Kidney capillary endothelial cell (primary cell): ENCODE results near the gene FLT1.
A peak's percentile ranks its signal among the peaks of the same experiment; 100 is the strongest.

Experiments
- DNase-seq: peaks from one replicate; pipeline ENCODE4 v3.0.0-alpha.2; 2018; ENCODE audit warnings: low spot score

FLT1 gene

DNA sequence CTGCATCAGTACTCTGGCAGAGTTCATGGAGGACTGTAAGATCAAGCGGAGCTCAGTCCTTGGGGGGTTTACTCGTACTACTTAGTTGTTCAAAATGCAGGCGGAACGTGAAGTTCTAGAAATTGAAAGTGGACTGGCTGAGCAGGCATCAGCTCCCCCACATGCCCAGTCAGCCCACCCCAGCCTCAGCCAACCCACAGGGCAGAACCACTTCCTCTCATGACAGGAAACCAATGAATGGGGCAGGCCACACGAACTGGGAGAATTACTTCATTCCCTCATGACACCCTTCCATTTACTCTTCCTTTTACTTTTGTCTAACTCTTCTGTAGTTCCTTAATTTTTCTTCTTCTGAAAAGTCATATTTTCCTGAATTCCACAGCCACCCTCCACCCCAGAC lies 71.9 kb downstream of the FLT1 start:
- DNase-seq = no peak

GRCh38 chr13:28421676-28422410 lies 73.1 kb downstream of the FLT1 start:
- no peak for DNase-seq

DNA sequence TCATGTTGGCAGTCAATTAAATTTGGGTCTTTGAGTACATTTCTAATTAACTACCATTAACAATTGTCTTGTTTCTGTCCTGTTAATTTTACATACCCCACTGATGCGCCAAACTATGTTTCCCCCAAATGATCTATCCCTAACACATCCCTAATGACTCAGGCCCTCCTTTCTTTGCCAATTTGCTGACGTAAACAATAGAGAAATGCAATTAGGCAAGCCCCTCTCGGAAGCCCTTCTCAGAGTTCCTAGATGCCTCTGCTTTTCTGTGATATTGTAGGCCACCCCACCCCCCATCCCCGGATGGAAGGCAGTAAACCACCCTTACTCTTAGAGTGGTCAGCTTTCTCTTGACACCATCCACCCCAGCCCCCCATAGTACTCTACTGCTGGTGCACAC lies 74.2 kb downstream of the FLT1 start:
- no peak for DNase-seq

DNA sequence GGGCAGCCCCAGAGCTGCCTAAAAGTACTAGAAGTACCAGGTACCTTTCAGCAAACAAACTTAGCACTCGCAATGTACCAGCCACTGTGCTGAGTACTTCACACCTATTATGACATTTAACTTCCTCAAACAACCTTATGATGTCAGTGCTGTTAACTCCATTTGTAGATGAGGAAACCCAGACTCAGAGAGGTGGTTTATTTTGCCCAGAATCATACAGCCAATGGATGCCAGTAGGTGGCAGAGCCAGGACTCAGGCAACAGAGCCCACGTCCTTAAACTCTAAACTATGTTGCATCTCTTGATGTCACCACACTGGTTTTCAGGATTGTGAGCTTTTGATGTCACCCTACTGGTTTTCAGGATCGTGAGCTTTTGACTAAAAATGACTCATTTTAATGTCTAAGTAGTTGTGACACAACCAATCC lies 78.9 kb downstream of the FLT1 start:
- DNase-seq = no peak

- DNase-seq = no peak
These were observed 80.9 kb downstream of the FLT1 start for GRCh38 chr13:28413999-28414398.

DNA sequence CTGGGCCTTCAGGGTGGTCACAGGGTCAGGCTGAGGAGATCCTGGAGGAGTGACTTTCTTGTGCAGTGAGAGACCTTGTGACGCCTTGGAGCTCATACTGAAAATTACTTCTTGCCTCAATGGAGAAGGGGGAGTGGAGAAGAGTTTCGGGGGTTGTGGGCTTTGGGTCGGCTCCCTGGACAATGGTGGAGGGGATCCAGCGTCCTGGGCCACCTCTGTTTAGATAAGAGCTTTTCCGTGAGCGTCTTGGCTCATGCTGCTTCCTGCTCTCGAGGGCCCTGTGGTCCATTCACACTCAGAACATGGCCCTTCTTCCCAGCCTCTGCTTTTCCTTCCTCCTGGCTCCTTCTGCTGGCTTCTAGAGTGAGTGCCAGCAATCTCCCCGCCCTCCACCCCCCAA lies 81.9 kb downstream of the FLT1 start:
- no peak for DNase-seq

GRCh38 chr13:28411831-28412353 lies 83.0 kb downstream of the FLT1 start:
- no peak for DNase-seq

DNA sequence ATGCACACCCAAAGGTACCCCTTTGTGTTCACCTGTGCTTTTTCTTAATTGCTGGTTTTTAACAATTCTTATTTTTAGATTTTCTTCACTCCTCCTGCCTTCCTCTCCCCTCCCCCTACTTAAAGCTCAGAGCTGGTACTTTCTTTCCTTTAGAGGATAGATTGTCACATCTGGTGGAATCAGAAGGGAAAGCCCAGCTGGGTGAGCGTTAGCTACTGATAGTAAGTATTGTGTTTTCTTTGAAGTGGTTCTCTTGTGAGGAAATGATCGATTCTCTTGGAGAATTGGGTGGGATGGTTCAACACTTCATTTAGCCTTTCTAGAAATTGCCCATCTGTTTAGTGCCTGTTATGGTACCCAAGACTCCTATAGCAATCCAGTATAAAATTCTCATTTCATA lies 84.8 kb downstream of the FLT1 start:
- no peak for DNase-seq

DNA sequence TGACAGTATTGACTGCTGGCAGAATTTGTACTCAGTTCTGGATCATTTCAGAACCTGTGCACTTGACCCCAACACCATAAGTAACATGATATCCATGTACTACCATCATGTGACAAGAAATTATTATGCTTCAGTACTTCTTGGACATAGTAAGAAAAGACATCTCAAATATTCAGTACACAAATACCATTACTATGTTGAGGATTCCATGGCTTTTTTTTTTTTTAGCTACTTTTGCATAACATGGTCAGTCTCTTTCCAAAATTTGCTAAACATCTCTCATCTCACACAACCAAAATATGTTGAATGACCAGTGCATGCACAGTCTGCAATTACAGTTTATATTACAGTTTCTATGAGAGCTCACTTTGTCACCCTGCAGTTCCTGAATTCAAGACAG lies 85.3 kb downstream of the FLT1 start:
- no peak for DNase-seq

- DNase-seq = no peak
These were observed 86.1 kb downstream of the FLT1 start for GRCh38 chr13:28408863-28409262.

DNA sequence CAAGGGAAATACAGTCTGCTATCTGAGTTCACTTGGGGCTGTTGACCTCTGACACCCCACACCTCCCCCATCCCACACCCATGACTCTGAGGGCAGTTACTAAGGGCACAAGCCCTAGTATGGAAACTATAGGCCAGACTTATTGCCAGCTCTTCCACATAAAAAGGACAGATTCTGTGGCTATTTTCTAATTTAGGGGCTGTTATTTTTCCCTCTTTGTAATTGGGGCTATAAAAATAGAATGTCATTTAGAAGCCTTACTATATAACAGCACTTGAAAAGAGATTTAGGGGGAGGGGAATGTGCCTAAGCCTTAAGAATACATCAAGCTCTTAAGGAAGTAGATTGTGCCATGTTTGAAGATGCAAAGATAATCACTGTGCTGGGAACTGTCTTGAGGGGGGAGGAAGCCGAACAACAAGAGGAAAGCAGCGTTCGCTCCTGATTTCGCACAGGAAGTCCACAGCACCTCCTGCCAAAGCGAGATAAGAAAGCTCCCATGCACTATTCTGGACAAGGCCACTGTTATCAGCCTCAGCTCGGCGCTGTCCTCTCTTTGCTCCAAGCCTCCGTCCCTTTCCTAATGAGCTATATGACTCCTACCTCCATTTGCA lies 86.6 kb downstream of the FLT1 start:
- DNase-seq = peak; percentile 90

GRCh38 chr13:28406733-28407266 lies 88.1 kb downstream of the FLT1 start:
- DNase-seq = no peak

DNA sequence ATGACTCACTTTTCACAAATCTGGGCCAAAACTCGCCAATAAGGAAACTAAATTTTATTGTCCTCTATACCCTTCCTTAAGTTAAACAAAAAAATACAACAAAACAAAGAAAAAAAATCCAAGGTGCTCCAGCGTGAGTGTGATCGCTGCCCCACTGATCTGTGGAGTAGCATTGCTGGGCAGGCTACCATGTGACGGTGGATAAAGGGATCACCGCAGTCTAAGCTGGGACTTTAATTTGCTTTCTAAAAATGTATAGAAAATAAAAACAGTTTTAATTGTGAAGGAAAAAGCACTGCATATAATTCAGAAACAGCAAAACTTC lies 92.9 kb downstream of the FLT1 start:
- no peak for DNase-seq

DNA sequence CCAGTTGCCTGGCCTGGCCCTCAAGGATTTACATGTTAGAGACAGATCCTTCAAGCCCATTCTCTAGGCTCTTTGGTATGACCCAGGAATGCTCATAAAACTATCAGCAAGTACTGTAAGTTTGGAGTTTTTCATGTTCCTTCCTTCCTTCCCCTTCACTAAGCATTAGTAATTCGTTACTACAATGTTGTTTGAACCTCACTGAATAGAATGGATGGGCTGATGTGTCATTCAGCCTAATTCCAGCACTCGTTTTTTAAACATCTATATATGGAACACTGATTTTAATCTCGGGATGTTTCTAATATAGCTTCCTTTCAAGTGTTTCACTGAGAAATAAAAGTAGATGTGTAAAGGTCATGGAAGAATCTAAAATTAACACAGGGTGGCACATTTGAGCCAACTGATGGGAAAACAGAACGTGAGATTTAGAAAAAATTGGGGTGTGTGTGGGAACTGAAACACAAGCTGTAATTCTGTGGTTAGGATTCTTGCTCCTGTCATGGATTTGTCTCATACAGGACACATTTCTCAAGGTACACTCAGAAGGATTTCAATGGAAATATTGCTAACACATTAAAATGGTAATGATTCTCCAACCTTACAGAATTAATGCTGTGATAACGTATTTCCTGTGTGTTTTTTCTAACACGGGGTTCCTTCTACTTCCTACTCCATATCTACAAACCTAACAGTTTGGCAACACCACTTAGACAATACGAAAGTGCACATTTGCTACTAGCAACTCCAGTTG lies 93.4 kb downstream of the FLT1 start:
- DNase-seq = peak; percentile 81

DNA sequence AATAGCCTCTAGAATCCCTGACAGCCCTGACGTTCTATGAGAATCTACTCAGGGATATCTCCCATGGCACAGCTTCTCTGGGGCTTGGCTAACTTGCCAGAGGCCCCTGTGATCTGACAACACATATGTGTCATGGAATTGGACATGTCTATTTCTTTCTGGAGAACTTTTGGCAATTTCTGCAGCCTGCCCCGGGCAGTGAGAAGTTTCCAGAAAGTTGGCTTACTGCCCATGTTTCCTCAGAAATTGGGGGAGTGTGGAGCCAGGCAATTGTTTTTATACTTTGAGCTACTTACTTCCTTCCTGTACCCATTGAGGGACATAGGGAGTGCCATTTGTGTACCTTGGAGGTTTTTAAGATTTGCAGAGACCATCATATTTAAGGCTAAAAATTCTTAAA lies 98.9 kb downstream of the FLT1 start:
- no peak for DNase-seq

DNA sequence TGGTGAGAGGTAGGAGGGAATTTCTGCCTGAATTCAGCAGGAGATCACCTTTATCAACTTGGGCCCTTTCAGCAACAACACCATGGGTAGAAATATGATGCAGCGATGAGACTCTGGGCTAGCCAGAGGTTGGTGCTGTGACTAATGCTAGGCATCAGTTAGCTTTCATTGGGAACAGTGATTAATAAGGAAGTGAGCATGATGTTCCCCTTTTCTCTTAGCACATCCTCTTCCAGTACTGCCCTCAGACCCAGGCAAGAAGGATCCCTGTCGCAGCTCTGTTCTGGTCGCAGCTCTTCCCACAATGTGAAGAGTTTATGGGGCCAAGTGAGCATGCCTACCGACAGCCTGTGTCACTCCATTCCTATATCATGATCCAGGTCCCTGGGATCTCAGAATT lies 100.5 kb downstream of the FLT1 start:
- peak; percentile 70 for DNase-seq

DNA sequence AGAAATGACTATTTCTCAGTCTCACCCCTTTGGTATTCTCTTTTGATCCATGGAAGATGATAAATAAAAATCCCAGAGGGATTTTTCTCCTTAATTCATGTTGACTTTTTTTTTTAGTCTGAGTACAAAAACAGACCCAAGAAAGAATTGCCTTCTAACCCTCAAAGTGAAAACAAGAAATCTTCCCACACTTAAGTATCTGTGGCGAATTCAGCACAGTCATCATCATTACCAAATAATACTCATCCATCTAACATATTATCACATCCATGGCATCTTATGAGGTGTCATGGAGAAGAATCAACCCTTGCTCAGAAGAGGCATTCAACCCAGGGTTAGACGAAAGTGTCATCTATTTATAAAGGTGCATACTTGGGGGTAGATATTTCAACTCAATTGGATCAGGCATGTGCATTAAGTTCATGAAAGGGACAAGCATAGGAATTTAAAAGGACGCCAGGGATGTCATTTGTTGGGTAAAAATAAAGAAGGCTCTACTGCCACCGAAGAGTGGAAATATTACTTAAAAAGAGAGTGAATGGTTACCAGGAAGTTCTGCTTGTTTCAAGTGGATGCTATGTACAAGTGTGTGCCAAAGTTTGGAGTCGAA lies 101.9 kb downstream of the FLT1 start:
- DNase-seq = no peak

- no peak for DNase-seq
These were observed 102.5 kb downstream of the FLT1 start for GRCh38 chr13:28392428-28392827.

DNA sequence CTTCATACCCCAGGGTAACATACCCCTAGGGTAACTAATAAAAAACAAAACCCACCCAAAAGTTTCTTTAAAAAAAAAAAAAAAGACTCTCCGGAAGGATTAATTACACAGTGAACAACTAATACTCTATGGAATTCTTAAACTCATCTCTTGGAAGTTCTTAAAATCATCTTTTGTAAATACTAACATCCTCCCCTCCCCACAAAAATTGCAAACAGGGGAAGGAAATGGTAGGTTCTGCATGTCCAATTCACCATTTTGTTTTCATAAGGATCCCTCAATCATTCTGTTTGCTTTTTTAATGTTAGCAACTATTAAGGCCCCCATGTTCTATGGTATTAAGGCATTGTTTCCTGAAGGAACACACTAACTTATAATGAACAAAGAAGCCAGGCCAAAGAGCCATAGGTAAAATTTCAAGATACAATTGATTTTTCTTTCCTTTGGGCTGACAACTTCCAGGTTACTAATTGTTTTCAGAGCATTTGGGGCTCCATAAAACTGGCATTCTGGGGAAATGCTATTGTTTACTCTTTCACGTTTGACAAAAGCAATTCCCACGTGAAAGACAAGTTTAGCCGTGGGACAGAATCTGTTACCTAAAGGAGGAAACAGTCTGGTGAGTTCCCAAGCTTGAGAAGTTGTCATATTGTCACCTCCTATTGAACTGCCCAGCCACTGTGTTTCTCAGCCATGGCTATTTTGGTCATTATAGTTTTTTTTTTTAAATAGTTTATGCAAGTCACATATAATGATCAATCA lies 107.0 kb downstream of the FLT1 start:
- no peak for DNase-seq

DNA sequence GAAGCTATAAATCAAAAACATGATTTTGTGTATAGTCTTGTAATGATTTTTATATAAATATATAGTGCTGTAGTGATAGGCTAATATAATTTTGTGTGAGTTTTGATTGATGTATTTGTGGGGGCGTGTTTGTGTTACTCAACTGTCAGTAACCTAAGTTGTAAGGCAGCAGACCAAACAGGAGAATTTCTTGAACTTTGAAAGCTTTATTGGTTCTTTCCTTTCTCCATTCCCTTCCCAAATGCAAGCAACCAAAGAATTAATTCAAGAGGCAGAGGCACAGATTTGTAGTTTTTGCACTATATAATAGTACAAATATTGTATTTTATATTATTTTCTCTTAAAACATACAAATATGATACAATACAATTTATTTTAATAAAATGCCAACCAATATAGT lies 109.6 kb downstream of the FLT1 start:
- DNase-seq = no peak

- no peak for DNase-seq
These were observed 110.1 kb downstream of the FLT1 start for GRCh38 chr13:28384789-28385188.

DNA sequence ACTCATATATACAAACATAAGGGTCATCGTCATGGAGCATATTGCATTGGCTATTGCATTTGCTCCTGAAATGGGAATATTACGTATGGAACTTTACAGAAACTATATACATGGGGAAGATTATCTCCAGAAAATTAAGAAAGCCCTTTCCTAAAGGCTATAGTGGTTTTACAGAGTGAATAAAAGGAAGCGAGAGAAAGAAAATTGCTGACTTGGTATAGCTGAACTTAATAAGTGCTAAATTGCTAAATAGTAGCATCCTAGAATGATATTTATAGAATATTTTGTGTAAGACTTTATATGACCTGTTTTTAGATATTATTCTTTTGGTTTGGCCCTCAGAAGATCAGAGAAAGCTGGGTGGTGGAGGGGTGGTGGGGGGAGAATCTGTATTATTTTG lies 114.6 kb downstream of the FLT1 start:
- DNase-seq = no peak
